Neural progenitor cell (in vitro differentiated cells): ENCODE measurements around the gene CCDC7. TPM values are rescaled to one million over a fixed set of nuclear protein-coding genes. Genes with fewer than 3 reads are reported as not detected.
"Not testable (repeated sequence)": the region's sequence is repeated elsewhere in the genome, so short reads cannot be mapped to it uniquely, and the experiment has no call there.

Source experiments
- DNase-seq: peaks from one replicate; pipeline ENCODE4 v3.0.0-alpha.2; 2016; ENCODE audit warnings: low spot score
- H2AFZ ChIP-seq: fragments of 200-600 bp; sonication (generic); replicated peaks from 2 replicates; pipeline ENCODE4 v1.6.1; 2016; ENCODE audit warnings: antibody characterized with exemption
- H3F3A ChIP-seq: fragments of 200-600 bp; sonication (generic); 2 replicates; pipeline ENCODE4 v1.6.1; 2016; ENCODE audit warnings: antibody characterized with exemption, low read depth
- H3K27ac ChIP-seq: fragments of 200-600 bp; sonication (generic); 2 replicates; pipeline ENCODE4 v1.5.1; 2016; ENCODE audit warnings: mild to moderate bottlenecking
- H3K27me3 ChIP-seq: fragments of 200-600 bp; sonication (generic); 2 replicates; pipeline ENCODE4 v1.6.1; 2016; ENCODE audit warnings: mild to moderate bottlenecking, moderate library complexity
- H3K36me3 ChIP-seq: fragments of 200-600 bp; sonication (generic); 2 replicates; pipeline ENCODE4 v1.5.1; 2016
- H3K4me1 ChIP-seq: fragments of 200-600 bp; sonication (generic); 2 replicates; pipeline ENCODE4 v1.6.1; 2016; ENCODE audit warnings: mixed run types
- H3K4me2 ChIP-seq: fragments of 200-600 bp; sonication (generic); 2 replicates; pipeline ENCODE4 v1.6.1; 2016
- H3K4me3 ChIP-seq: fragments of 200-600 bp; sonication (generic); 2 replicates; pipeline ENCODE4 v1.5.1; 2016
- H3K79me2 ChIP-seq: fragments of 200-600 bp; sonication (generic); 2 replicates; pipeline ENCODE4 v1.6.1; 2016; ENCODE audit warnings: low read depth
- H3K9ac ChIP-seq: fragments of 200-600 bp; sonication (generic); 2 replicates; pipeline ENCODE4 v1.6.1; 2016
- H3K9me3 ChIP-seq: fragments of 200-600 bp; sonication (generic); 2 replicates; pipeline ENCODE4 v1.5.1; 2016; ENCODE audit warnings: low read depth
- H4K20me1 ChIP-seq: fragments of 200-600 bp; sonication (generic); 2 replicates; pipeline ENCODE4 v1.6.1; 2016; ENCODE audit warnings: low read depth
- H3K27ac Mint-ChIP-seq: 3 replicates; pipeline ENCODE4 v1.8.0; 2021; ENCODE audit warnings: mixed read lengths
- H3K27me3 Mint-ChIP-seq: 2 replicates; pipeline ENCODE4 v1.8.0; 2022; ENCODE audit warnings: low read depth, mild to moderate bottlenecking, inconsistent platforms, moderate library complexity, mixed read lengths; ENCODE audit not compliant: insufficient read depth
- H3K36me3 Mint-ChIP-seq: 3 replicates; pipeline ENCODE4 v1.8.0; 2021; ENCODE audit warnings: mixed read lengths
- H3K4me1 Mint-ChIP-seq: 3 replicates; pipeline ENCODE4 v1.8.0; 2021; ENCODE audit warnings: mixed read lengths
- H3K4me3 Mint-ChIP-seq: 3 replicates; pipeline ENCODE4 v1.8.0; 2021; ENCODE audit warnings: mild to moderate bottlenecking, moderate library complexity, mixed read lengths
- H3K9me3 Mint-ChIP-seq: 3 replicates; pipeline ENCODE4 v1.8.0; 2020; ENCODE audit warnings: mixed read lengths
- EZH2 ChIP-seq: fragments of 200-600 bp; sonication (generic); IDR thresholded peaks from 2 replicates; pipeline ENCODE4 v1.6.1; 2017; ENCODE audit warnings: antibody characterized with exemption, mild to moderate bottlenecking, moderate library complexity
- EZH2phosphoT487 ChIP-seq: fragments of 200-600 bp; sonication (generic); IDR thresholded peaks from 2 replicates; pipeline ENCODE4 v1.6.1; 2017; ENCODE audit warnings: antibody characterized with exemption
- total RNA-seq: library from RNA; depleted of rRNA; stranded (reverse); fragments of >200 nt; gene quantifications from 2 replicates; pipeline ENCODE4 v1.2.3, GENCODE V29; 2015; ENCODE audit warnings: low replicate concordance
- TF ChIP-seq, protein P1 (sequence below): fragments of 200-600 bp; sonication (generic); IDR thresholded peaks from 2 replicates; pipeline ENCODE4 v1.5.1; 2017; ENCODE audit warnings: antibody characterized with exemption, mild to moderate bottlenecking

Gene CCDC7
- total RNA-seq, 1 donor from 2014 or later, result 6.9 TPM

DNA sequence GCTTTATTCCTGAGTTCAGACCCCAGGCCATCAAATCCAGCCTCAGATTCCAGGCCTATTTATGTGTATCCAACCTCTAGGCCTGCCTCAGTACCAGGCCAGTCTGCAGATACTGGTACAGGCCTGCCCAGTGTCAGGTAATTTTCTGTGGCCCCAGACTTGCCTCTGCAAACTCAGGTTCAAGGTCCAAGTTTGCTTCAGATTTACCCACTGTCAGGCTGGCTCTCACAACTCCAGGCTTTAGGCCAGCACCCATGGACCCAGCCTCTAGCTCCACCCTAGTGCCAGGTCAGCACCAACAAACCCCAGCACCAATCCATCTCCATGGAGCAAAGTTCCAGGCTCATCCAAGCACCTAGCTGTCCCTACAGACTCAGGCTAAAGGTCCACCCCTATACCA lies 342.4 kb downstream of the CCDC7 start:
- H3K4me2 ChIP-seq, result no peak overlapping the region
- DNase-seq, result no peak
- no peaks in the 10 kb centered on the region for H3K27me3 ChIP-seq
- H3K36me3 ChIP-seq, result no peaks in the 10 kb centered on the region
- Mint-ChIP-seq H3K27ac (no peak overlapping the region), H3K36me3 (peaks cover 2% of the 10 kb centered on the region), H3K27me3 (peaks cover 2% of the 10 kb centered on the region), H3K9me3 (peaks cover 12% of the 10 kb centered on the region), H3K4me1 (no peaks in the 10 kb centered on the region), H3K4me3 (no peak overlapping the region)
- no peak overlapping the region for H3K9ac ChIP-seq
- no peak overlapping the region for H3K4me3 ChIP-seq
- no peak for TF ChIP-seq EZH2
- no peaks in the 10 kb centered on the region for H3K79me2 ChIP-seq
- no peak overlapping the region for H3K27ac ChIP-seq
- H2AFZ ChIP-seq, result no peak overlapping the region
- H3K9me3 ChIP-seq, result no peaks in the 10 kb centered on the region
- no peaks in the 10 kb centered on the region for H4K20me1 ChIP-seq
- no peaks in the 10 kb centered on the region for H3F3A ChIP-seq
- H3K4me1 ChIP-seq, result no peaks in the 10 kb centered on the region

DNA sequence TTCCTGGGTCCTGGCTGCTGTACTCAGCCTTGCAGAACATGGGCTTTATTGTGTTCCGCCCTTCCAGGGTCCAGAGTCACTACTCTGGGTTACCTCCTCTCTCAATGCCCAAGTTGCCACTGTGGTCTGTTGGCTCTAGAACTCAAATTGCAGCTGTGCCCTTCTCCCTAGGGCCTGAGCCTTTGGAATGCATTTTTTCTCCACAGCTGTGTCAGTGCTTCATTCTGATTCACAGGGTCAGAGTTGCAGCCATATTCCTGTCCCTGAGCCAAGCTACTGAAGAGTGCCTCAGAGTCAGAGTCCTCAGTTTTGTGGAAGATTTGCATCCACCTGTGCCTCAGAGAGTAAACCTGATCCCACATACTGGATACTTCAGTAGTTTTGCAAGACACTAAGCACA lies 344.5 kb downstream of the CCDC7 start:
- H3K36me3 Mint-ChIP-seq, result peaks cover 2% of the 10 kb centered on the region

DNA sequence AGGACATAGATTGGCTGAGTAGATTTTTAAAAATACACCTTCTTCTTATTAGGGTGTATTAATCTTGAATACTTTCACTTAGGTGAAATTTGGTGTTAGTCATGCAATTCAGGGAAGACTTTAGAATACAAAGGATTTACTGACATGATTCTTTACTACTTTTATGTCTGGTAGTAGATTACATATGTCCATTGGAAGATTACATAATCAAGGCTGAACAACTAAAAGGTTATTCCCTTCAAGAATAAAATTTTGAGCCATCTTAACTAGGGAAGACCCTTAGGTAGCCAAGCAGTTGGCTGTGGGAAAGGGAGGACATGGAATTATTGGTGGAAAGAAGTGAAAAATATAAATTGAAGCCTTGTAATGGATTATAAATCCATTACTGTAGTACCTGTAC lies 347.1 kb downstream of the CCDC7 start:
- Mint-ChIP-seq H3K36me3 (no peaks in the 10 kb centered on the region), H3K27me3 (peaks cover 2% of the 10 kb centered on the region), H3K4me1 (no peaks in the 10 kb centered on the region), H3K9me3 (peaks cover 7% of the 10 kb centered on the region), H3K4me3 (no peak overlapping the region), H3K27ac (no peak overlapping the region)
- no peak overlapping the region for H3K9ac ChIP-seq
- no peaks in the 10 kb centered on the region for H3K4me1 ChIP-seq
- no peak overlapping the region for H2AFZ ChIP-seq
- no peaks in the 10 kb centered on the region for H3K79me2 ChIP-seq
- no peak overlapping the region for H3K4me3 ChIP-seq
- H3F3A ChIP-seq, result no peaks in the 10 kb centered on the region
- no peak overlapping the region for H3K4me2 ChIP-seq
- no peak for DNase-seq
- TF ChIP-seq EZH2phosphoT487, result no peak
- TF ChIP-seq, protein P1, sequence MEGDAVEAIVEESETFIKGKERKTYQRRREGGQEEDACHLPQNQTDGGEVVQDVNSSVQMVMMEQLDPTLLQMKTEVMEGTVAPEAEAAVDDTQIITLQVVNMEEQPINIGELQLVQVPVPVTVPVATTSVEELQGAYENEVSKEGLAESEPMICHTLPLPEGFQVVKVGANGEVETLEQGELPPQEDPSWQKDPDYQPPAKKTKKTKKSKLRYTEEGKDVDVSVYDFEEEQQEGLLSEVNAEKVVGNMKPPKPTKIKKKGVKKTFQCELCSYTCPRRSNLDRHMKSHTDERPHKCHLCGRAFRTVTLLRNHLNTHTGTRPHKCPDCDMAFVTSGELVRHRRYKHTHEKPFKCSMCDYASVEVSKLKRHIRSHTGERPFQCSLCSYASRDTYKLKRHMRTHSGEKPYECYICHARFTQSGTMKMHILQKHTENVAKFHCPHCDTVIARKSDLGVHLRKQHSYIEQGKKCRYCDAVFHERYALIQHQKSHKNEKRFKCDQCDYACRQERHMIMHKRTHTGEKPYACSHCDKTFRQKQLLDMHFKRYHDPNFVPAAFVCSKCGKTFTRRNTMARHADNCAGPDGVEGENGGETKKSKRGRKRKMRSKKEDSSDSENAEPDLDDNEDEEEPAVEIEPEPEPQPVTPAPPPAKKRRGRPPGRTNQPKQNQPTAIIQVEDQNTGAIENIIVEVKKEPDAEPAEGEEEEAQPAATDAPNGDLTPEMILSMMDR, result no peak
- TF ChIP-seq EZH2, result no peak
- no peak overlapping the region for H3K27ac ChIP-seq
- H3K27me3 ChIP-seq, result no peaks in the 10 kb centered on the region
- no peaks in the 10 kb centered on the region for H3K36me3 ChIP-seq
- H4K20me1 ChIP-seq, result no peaks in the 10 kb centered on the region
- no peaks in the 10 kb centered on the region for H3K9me3 ChIP-seq

More for the DNA sequence above, 344.5 kb downstream of the CCDC7 start:
- TF ChIP-seq EZH2 (no peak), EZH2phosphoT487 (no peak)
- TF ChIP-seq, protein P1, result no peak
- no peak overlapping the region for H3K27ac ChIP-seq
- no peak overlapping the region for H3K4me3 ChIP-seq
- H3K9me3 ChIP-seq, result no peaks in the 10 kb centered on the region
- H3K4me1 ChIP-seq, result no peaks in the 10 kb centered on the region
- H3F3A ChIP-seq, result no peaks in the 10 kb centered on the region
- H3K79me2 ChIP-seq, result no peaks in the 10 kb centered on the region
- H4K20me1 ChIP-seq, result no peaks in the 10 kb centered on the region
- no peaks in the 10 kb centered on the region for H3K36me3 ChIP-seq
- peaks cover 2% of the 10 kb centered on the region for H3K27me3 Mint-ChIP-seq
- DNase-seq, result no peak
- H2AFZ ChIP-seq, result no peak overlapping the region
- H3K9me3 Mint-ChIP-seq, result peaks cover 12% of the 10 kb centered on the region
- H3K4me3 Mint-ChIP-seq, result no peak overlapping the region
- no peak overlapping the region for H3K9ac ChIP-seq
- H3K27me3 ChIP-seq, result no peaks in the 10 kb centered on the region
- H3K4me1 Mint-ChIP-seq, result no peaks in the 10 kb centered on the region
- no peak overlapping the region for H3K4me2 ChIP-seq
- H3K27ac Mint-ChIP-seq, result no peak overlapping the region

DNA sequence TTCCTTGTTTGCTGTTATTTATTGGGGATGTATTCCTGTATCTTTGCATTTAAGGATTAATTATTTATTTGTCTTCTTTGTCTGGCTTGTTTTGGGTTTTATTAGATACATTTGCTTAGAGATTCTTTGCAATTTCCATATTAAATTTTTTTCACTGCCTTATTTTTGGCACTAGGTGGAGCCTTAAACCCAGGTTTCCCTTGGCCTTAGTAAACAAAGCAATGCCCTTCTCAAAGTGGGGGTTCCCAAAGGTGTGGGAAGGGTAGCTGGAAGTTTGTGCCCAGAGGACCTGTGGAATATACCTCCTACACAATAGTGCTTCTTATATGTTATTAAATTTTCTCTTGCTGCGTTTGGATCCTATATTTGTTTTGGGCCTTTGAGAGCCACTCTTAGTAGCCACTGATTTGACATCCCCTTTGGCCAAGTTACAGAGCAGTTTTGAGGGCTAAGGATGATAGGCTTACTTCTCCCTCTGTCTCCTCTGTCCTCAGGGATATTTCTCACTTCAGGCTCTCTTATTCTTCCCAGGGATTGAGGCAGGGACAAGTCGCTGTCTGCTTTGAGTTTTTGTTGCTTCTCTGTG lies 349.8 kb downstream of the CCDC7 start:
- no peaks in the 10 kb centered on the region for H4K20me1 ChIP-seq
- no peak overlapping the region for H3K27ac ChIP-seq
- H3K4me1 ChIP-seq, result no peaks in the 10 kb centered on the region
- H3K9ac ChIP-seq, result no peak overlapping the region
- no peak overlapping the region for H3K4me2 ChIP-seq
- no peaks in the 10 kb centered on the region for H3F3A ChIP-seq
- Mint-ChIP-seq H3K4me1 (no peaks in the 10 kb centered on the region), H3K27ac (no peak overlapping the region), H3K4me3 (no peak overlapping the region), H3K9me3 (no peaks in the 10 kb centered on the region), H3K27me3 (peaks cover 1% of the 10 kb centered on the region), H3K36me3 (no peaks in the 10 kb centered on the region)
- no peak overlapping the region for H2AFZ ChIP-seq
- peak; percentile 53 for DNase-seq
- H3K79me2 ChIP-seq, result no peaks in the 10 kb centered on the region
- TF ChIP-seq EZH2phosphoT487 (no peak), EZH2 (no peak)
- TF ChIP-seq, protein P1, result peak; percentile 85
- H3K27me3 ChIP-seq, result no peaks in the 10 kb centered on the region
- no peaks in the 10 kb centered on the region for H3K9me3 ChIP-seq
- H3K4me3 ChIP-seq, result no peak overlapping the region
- H3K36me3 ChIP-seq, result no peaks in the 10 kb centered on the region

DNA sequence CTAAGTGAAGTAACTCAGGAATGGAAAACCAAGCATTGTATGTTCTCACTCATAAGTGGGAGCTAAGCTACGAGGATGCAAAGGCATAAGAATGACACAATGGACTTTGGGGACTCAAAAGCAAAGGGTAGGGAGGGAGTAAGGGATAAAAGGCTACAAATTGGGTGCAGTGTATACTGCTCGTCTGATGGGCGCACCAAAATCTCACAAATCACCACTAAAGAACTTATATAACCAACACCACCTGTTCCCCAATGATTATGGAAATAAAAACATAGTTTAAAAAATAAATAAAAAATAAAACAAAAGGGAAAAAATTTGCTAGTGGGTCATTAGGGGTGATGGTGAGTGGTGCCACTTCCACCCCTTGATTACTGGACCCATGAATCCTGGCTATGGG lies 351.5 kb downstream of the CCDC7 start:
- H3K9ac ChIP-seq, DNase-seq, H2AFZ ChIP-seq, H3K27me3 ChIP-seq, H3K4me1 ChIP-seq, H3K4me1 Mint-ChIP-seq, H3K27ac Mint-ChIP-seq, H3K79me2 ChIP-seq, H3K9me3 ChIP-seq, H3K27me3 Mint-ChIP-seq, H3K4me3 Mint-ChIP-seq, H3K9me3 Mint-ChIP-seq, H4K20me1 ChIP-seq, H3F3A ChIP-seq, H3K36me3 Mint-ChIP-seq, H3K4me2 ChIP-seq, H3K4me3 ChIP-seq, H3K36me3 ChIP-seq, H3K27ac ChIP-seq: not testable (repeated sequence)
